Loucy (cell line): ENCODE data around the gene MTPN.

ENCODE experiments used
- CTCF ChIP-seq: fragments of 200-600 bp; sonication (generic); conservative IDR thresholded peaks from 2 replicates; pipeline ENCODE4 v1.5.1; 2014; ENCODE audit warnings: mild to moderate bottlenecking, antibody characterized with exemption, low read length
- EZH2phosphoT487 ChIP-seq: fragments of 200-600 bp; IDR thresholded peaks from 2 replicates; pipeline ENCODE4 v1.6.1; 2018; ENCODE audit warnings: antibody characterized with exemption, mild to moderate bottlenecking, moderate library complexity, borderline replicate concordance

GRCh38 chr7:135977742-135978066 lies 545 bp upstream of the MTPN start:
- TF ChIP-seq CTCF: no peak
- no peak for TF ChIP-seq EZH2phosphoT487
